Measurements from ENCODE around the gene HOXB7.
A peak's percentile ranks its signal among the peaks of the same experiment; 100 is the strongest.

HOXB7 gene

DNA sequence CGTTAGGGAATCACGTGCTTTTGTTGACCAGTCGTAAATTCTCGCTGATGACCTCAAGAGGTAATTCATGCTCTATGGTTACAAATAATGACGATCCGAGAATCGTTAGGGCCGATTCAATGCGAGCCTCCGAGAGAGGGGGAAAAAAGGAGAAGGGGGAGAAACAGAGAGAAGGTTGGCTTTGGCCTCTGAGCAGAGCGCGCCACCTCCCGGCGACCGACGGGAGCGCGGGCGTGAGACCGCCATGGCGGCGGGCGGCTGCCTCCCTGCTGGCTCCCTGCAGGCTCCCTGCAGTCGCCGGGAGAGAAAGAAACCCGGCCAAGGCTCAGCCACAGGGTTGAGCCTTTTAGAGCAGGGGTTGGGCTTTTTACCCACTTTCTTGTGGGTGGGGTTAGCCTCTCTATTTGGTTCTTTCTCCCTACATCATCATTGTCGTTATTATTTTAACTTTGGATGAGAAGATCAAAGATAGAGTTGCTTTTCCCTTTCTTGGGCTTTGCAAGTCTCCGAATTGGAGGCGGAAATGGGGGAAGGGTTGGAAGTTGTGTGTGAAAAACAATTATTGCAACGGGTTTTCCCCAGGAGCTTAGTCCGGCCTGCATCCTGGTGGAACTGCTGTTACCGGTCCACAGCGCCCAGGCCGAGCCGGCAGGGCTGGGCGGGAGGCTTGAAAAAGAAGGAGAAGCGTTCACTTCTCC, 16.8 kb downstream of the HOXB7 start:
- peak; percentile 71 for DNase-seq

DNA sequence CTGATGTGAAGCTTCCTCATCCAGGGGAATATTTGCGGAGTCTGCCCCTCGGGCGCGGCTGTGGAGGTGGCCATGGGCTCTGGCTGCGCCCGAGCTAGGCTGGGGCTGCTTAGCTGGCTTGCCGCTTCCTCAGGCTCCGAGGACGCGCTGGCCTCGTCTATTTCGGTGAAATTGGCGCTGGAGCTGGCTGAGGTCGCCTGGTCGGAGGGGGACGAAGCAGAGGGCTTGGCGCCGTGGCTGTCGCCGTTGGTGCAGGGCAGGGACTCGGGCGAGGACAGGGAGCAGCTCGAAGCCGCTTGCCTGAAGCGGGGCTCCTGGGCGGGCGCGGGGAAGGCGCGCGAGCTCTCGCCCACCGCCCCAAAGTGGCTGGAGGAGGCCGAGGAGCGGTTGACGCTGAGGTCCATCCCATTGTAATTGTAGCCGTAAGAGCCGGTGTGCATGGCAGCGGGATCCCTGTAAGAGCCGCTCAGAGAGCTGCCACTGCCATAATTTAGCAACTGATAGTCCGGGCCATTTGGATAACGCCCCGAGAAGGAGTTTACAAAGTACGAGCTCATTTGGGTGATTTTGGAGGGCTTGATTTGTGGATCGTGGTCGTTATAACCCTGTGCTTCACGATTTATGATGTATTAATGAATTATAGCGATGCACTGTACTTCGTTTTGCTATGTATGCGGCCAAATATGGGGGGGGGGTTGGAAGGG, 17.5 kb downstream of the HOXB7 start, which contains the start of gene HOXB5:
TSS of gene HOXB5 (minus strand) at position 654 of the 704 bp plus-strand sequence. CDS start at position 557, 97 bp downstream.
- no peak for DNase-seq

- no peak for DNase-seq
Observed at GRCh38 chr17:48592577-48592976, 18.2 kb downstream of the HOXB7 start.

- no peak for DNase-seq
Observed at GRCh38 chr17:48592057-48592514, 18.7 kb downstream of the HOXB7 start.

DNA sequence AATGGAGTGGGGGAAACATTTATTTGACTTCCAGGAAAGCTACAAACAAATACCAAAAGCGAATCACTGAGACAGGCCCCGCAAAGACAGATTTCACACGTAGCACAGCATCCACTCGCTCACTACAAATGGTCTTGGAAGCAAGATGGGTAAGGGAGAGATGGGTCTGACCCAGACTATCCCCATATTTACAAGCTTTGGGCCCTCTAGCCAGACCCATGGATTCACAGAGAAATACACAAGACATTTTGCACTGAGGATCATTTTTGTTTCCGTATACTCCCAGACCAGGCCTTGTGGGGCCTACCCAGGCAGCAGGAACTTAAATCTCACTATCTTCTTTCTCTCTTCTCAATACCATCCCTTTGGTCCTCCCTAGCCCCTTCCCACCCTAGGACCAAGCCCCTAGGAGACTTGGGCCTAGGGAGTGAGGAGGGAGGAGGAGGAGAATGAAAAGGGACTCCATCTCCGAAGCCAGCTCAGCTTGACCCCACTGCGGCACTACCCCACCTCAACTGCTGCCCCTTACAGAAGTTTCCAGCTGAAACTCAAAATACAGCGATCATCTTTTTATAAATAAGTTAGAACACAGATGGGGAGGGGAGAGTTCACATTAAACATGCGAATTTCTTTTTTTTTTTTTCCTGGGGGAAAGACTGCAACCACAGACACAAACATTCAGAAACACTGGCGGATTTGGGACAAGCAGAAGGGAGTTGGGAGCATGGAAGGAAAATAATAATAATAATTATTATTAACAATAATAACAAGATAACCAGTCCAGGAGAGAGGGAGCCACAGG, 19.4 kb downstream of the HOXB7 start:
- no peak for DNase-seq

- DNase-seq = no peak
Observed at GRCh38 chr17:48590607-48591161, 20.1 kb downstream of the HOXB7 start.

DNA sequence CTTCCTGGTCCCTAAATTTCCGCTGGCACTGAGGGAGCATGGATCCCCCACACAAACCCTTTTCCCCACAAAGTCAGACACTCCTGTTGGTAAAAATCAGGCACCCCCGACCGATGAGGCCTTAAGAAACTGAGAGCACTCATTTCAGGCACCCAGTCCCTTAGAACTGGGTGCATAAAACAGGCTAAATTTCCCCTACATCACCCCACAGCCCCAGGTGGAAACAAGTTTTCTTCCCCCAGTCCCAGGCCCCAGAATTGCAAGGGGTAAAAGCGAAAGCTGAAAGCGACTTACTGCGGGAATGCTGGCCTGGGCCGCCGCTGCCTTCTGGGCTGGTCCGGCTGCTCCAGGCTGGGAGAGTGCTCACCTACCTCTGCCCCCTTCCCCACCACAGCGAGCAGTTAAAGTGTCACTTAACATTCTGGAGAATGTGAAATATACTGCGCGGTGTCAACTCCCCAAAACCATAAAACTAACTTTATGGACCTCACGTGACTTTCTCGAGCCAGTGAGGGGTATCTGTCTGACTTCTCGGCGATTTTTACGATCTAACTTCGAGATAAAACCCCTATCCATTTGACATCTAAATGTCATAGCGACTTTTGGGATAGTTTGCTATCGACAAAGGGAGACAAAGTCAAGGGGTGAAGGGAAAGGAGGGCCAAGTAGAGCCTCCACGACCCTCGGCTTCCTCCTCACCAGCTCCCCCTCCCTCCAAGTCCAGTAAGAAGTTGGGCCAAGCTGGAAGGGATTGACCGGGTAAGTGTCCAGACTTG, 20.8 kb downstream of the HOXB7 start, which contains the start of gene HOXB3:
TSS of gene HOXB3 (minus strand) at position 411 of the 776 bp plus-strand sequence. CDS start 37,767 bp downstream, outside the sequence.
- DNase-seq = no peak

DNA sequence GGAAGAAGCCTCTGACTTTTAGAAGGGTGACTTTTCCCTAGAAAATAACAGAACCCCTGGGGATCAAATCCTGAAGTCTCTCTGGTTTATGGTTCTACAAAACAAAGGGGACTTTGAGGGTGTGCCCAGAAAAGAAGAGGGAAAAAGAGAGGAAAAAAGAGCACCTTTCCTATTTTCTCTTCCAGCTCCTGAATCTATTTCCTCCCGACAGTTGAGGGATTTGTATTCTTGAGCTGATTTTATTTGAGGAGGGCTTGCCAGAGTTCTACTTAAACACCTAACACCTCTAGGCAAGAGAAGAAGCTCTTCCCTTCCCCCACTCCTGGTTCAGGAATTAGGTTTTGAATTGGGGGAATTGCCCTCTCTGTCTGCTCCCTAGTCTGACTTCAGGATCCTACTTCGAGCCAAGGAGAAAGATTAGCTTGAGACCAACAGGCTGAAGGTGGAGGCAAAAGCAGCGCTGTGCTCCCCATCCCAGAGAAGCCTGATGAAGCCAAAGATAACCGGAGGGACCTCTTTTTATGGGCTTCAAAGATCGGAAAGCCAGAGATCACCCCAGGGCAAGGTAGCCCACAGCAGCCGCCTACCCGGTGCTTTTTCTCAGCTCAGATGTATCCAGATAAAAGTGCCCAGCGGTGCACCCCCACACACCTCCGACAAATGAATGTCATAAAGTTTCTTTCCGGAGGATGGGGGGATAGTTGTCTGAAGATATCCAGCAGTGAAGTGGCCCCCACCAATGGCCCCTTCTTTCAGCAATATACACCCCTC, 21.6 kb downstream of the HOXB7 start:
- no peak for DNase-seq

GRCh38 chr17:48588528-48588927, 22.3 kb downstream of the HOXB7 start:
- no peak for DNase-seq

DNA sequence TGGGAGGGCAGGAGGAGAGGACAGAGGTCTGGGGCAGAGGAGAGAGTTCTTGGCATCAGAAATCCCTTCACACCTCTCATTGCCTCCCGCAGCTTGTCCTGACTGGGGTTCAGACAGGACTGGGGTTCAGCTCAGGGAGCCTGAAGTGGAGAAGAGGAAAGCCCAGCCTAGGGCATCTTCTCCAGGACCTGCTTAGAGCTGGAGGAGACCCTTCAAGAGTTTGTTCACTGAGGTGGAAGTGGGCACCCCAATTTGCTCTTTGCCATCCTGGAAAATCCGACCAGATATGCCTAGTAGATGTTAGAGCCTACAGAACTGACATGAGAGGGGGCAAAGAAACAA, 22.8 kb downstream of the HOXB7 start:
- no peak for DNase-seq

DNA sequence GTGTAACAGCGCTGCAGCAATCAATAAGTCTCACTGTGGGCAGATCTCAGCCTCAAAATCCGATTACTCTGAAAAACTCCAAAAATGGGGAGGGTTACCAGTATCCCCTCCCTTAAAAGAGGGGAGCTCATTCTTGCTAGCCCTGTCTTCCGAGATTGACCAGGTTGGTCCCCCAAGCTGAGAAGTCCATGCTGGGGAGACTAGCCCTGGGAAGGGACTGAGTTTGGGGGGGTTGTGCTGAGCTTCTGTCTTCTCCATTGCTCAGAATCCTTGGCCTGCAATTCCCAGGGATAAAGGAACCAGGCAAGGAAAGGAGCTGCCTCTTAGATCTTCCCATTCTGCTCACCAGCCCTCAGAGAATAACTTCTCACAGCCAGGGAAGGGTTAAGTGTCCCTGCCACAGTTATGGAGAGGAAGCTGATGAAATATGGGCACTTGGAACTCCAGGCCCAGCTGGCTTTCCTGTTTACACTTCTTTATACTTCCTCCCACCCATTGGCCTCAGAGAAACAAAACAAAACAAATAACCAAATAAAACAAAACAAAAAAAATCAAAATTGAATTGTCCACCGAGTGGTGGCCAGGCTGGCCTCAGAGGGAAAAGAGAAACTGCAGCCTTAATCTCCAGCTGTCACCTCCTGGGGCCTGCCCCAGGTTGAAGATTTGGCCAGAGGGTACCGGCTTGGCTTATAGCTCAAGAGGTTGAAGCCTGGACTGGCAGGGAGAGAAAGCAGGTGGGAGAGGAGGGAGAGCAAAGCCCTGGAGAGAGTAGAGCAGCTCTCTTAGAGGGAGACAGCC, 23.3 kb downstream of the HOXB7 start:
- no peak for DNase-seq

DNA sequence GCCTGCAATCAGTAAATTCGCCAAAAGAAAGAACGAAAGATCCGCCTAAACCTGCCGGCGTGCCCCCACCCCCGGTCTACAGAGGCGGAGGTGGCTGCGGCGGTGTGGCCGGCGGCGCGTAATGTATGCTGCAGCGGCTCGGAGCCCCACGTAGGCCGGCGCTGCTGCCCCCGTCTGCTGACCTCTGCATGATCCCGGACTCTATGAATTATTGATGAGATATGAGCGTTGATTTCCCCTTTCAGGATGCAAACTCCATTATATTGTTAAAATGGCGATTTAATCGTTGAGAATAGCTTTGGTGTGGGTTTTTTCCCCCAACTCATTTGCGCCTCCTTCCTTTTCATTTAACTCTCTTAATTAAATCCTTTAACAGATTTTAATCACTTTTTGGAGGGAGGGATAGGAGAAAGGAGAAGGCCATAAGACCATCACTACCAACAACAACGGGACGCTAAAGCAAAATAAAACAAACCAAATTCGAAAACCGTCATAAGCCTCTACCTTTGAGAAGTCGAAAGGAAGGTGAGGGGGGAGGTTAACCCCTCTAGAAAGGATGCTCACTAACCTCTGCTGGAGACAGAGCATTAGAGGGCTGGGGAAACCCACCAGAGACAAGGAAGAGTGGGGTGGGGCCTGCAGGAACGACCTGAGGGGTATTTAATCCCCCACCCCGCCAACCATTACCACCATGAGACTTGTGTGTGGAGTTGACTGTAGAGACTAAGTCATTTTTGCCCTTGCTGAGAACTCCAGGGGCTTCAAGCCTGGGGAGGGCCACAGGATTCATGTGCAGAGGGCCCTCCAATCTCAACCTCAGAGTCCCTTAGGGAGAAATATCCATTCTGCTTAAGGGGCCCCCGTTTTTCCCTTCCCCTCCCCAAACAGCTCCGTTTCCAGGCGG, 24.2 kb downstream of the HOXB7 start:
- no peak for DNase-seq

GRCh38 chr17:48584223-48584741, 26.5 kb downstream of the HOXB7 start:
- no peak for DNase-seq

DNA sequence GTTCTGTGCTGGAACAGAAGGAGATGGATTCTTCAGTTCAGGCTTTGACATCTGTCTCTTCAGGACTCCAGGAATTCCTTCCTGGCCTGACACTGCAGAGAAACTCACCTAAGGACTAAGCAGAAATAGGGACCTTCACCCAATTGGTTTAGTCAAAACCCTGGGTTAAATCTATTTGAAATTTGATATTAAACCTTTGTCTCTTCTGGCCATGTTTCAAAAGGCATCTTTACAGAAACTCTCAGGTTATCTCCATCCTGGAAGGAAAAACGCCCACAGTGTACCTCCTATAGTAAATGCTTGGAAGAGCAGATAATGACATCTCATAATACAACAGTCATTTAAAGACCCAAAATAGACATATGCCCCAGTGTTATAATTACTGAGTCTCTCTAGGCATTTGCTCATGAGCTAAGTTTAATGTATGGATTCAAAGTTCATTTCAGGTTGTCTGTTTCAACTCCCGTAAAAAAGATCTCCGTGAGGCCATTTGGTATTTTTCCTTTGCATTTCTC, 27.1 kb downstream of the HOXB7 start:
- DNase-seq = no peak

GRCh38 chr17:48582750-48583069, 28.1 kb downstream of the HOXB7 start:
- no peak for DNase-seq

DNA sequence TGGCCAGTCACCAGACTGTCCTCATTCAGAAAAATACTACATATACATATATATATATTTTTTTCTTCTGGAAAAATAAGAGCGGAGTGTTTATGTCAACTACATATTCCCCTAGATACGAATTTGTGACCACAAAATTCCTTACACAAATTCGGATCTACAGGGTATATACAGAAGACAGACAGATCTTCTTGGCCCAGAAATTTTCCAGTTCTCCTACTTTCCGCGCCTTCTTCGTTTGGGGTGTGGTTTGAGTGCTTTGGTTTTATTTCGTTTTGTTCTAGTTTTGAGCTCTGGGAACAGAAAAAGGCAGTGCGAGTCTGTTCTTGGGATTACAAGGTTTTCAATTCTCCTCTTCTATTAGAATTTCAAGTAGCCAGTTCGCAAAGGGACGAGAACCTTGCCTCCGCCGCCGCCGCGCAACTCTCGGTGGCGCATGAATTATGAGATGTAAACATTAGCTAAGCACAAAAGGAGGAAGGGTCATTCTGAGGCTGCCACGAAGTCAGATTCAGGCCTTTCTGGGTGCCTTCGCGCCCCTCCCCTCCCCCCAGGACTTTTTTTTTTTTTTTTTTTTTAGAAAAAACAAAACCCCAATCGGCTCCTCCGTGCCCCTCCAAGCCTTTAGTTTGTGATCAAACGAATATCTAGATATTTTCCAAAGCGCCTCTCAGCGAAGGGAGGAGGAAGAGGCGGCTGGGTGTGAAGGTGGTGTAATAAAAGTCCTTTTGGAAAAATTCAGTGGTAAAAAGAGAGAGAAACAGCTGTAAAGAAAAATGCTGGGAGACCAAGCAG, 30.9 kb downstream of the HOXB7 start:
- no peak for DNase-seq

DNA sequence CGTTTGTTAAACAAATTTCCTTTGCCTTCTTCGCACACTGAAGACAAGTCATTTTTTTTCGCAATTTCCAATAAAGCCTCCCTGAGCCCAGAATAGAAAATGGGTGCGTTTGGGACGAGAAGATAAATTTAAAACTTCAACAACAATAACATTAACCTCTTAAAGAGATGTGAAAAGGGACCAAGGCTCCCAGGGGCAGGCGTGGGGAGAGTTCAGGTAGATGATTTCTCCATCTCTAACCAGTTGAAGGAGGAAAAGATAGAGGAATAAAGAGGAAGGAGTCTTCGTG, 31.4 kb downstream of the HOXB7 start:
- no peak for DNase-seq

DNA sequence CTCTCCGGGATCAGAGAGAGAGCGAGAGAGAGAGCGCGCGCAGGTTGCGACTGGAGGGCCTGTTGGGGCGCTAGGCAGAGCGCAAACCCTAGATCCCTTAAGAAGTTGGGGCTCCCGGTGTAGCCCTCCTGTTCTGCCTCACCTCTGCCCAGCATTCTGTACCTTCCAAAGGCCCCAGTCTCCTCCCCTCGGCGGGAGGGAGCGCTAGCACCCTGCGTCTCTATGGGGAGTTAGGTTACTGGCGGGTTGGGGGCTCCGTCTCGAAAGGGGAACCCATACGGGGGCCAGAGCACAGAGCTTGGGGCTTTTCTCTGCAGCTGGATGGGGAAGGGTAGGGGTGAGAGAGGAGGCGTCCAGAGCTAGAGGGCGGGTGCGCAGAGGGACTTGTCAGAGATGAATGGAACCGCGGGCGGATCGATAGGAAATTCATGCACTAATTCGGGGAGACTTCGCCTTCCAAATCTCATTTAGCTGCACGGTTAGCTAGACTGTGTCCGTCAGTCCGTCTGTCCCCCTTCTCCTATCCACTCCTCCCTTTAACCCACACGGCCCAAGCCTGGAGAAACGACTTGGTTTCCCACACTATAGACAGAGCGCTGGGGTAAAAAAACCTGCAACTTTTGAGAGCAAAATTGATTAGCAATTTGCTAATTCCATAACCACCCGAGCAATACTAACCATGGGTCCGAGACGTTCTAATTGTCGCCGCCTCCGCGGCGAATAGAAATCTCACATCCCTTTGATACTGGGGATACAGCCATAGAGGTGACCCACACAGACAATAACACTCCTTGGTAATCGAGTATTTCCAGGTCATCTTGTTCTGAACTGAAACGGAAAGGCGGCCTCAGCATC, 32.0 kb downstream of the HOXB7 start:
- DNase-seq = no peak

All from NCI-H1694 (cell line).